Measurements from ENCODE around the gene SULT1B1. TPM values are rescaled to one million over a fixed set of nuclear protein-coding genes. Genes with fewer than 3 reads are reported as not detected.
A peak's percentile ranks its signal among the peaks of the same experiment; 100 is the strongest.

The SULT1B1 gene
- total RNA-seq, 1 donor = 0.27 TPM

DNA sequence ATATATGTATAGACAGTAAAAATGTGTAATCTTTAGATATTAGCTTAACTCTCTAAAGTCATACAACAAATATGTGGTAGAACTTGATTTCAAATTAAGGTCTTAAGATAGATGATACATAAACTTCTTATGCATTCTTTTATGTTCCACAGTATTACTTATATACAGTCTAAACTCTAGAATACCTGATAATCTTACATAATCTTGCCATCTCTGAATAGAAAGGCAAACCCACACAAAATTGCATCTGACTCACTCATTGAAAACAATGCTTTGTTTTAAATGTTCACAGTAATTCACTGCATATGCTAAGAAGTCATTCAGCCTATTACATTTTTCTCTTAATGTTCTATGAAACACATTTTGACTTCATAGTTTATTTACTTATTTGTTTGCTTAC lies 10.1 kb downstream of the SULT1B1 start:
- DNase-seq (ENCODE audit: low read depth in 2 of 3, low spot score in 2 of 3) = no peak

DNA sequence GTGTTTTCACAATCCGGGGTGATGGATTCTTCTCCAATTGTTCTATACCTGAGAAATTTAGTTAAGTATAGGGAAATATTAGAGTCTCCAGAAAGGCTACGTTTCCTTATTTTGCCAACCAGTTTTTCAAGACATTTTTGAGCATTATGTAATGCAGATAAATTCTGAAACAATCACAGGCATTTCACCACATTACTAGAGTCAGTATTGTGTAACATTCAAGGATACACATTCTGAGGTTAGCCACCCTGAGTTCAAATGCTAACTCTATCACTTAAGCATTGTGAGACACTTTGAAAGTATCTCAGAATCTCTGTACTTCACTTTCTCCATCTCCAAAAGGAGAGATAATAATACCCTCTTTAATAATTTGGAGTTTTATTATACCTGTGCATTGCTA lies 10.6 kb downstream of the SULT1B1 start:
- DNase-seq (ENCODE audit: low read depth in 2 of 3, low spot score in 2 of 3) = no peak

- DNase-seq (ENCODE audit: low read depth in 2 of 3, low spot score in 2 of 3) = no peak
Observed at GRCh38 chr4:69748173-69748572, 12.2 kb downstream of the SULT1B1 start.

DNA sequence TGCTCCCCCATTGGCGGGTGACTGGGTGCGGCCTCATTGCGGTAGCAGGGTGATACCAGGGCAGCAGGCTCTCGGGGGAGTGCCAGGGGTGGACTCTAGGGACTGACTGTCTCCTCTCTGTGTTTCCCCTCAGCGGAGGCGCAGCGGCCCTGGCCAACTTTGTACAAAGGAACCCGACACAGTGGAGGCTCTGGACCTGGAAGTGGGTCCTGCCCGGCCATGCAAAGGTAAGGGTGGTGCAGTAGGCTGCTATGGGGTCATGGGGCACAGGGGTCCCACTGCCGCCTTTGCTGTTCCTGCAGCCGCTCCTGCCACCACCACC lies 16.3 kb downstream of the SULT1B1 start:
- no peak for DNase-seq (ENCODE audit: low read depth in 2 of 3, low spot score in 2 of 3)

DNA sequence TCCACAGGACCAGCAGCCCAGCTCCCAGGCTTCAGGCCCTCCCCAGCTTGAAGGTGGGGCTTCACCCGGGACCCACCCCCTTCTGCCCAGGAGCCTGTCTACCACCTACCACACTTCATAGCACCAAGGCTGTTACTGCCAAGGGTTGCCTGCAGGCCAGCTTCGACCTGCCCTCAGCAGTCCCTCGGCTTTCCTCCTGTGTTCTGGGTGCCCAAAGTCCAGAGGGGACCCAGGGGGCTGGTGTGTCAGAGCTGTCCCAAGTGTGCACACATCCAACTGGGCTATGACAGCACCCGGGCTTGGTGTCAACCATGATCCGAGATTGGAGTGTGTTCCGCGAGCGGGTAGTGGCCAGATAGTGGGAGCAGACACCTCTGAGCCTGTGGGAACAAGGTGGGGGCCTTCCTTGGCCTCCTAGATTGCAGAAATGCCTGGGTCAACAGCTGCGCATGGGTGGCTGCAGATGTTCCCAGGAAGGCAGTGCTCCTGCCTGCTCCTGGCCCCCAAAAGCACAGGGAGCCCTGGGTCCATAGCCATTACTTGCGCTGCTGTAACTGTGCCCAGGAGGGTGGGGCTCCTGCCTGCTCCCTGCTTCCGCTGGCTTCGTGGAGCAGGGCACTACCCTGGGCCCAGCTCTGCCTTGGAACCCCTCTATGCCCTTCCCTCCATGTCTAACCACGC lies 16.8 kb downstream of the SULT1B1 start:
- DNase-seq (ENCODE audit: low read depth in 2 of 3, low spot score in 2 of 3) = no peak

DNA sequence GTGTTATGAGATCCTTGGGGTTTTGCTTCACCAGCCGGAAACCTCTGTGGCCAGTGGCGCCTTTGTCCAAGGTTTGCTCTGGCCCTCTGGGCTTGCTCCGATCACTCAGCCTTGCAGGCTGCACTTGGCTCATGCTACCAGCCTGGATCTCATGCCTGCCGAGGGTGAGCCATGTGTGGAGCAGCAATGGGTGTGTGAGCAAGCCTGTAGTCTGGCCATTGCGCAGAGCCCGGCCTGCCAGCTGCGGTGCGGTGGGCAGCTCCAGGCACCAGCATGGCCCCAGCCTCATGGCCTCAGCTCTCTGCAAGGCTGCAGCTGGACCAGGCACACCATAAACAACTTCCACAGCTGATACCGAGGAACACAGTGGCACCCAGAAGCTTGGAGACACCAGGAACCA lies 17.8 kb downstream of the SULT1B1 start:
- no peak for DNase-seq (ENCODE audit: low read depth in 2 of 3, low spot score in 2 of 3)

GRCh38 chr4:69738872-69739271 lies 21.5 kb downstream of the SULT1B1 start:
- DNase-seq (ENCODE audit: low read depth in 2 of 3, low spot score in 2 of 3) = no peak

DNA sequence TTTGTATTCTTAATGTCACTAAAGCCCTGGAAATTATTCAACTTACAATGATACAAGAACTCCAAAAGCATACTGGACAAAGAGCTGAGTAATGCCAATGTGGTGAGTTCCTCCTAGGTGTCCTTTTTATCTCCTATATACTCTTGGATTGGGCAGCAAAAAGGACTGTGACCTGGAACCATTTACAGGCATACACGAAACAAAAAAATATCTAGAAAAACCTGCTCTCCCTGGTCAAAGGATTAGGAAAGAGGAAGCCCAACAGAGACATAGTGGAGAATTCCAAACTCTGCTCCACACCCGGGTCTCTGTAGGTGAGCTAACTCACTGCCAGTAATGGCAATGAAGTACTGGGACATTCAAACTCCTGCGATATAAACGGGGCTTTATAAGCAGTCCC lies 25.3 kb downstream of the SULT1B1 start:
- DNase-seq (ENCODE audit: low read depth in 2 of 3, low spot score in 2 of 3) = no peak

GRCh38 chr4:69731847-69732246 lies 28.6 kb downstream of the SULT1B1 start:
- no peak for DNase-seq (ENCODE audit: low read depth in 2 of 3, low spot score in 2 of 3)

- no peak for DNase-seq (ENCODE audit: low read depth in 2 of 3, low spot score in 2 of 3)
Observed at GRCh38 chr4:69731241-69731640, 29.2 kb downstream of the SULT1B1 start.

GRCh38 chr4:69730002-69730401 lies 30.4 kb downstream of the SULT1B1 start:
- no peak for DNase-seq (ENCODE audit: low read depth in 2 of 3, low spot score in 2 of 3)

GRCh38 chr4:69727926-69728325 lies 32.5 kb downstream of the SULT1B1 start:
- DNase-seq (ENCODE audit: low read depth in 2 of 3, low spot score in 2 of 3) = no peak

DNA sequence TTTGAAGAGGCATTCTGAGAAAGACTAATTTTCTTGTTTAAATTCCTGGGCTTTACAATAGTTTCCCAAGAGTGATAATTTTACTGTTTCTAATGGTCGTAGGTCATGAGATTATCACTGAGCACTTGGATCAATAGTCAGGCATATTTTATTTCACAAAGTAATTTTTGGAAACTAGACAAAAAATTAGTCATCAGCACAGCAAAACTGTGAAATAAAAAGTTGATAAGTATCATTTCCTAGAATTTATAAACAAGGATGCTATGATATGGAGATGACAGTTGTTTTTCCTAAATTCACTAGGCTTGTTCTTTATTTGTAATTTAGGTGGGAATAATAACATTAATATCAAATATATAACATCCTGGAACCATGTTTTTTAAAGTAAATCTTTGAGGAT lies 33.0 kb downstream of the SULT1B1 start:
- no peak for DNase-seq (ENCODE audit: low read depth in 2 of 3, low spot score in 2 of 3)

DNA sequence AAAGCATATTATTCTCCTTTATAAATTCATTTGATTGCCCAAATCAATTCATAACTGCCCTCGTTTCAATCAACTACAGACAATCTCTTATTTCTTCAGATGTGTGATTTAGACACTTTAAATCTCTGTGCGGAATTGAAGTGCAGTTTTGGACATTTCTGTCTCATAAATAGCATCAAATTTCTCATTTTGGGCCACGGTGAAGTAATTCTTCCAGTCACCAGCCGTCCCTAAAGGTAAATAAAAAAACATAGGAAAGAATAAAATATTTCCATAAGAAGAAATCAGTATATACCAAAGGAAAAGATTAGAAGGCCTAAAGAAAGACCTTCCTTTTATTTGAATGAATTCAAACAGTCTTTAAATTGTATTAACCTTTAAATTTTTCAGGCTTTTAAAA lies 33.4 kb downstream of the SULT1B1 start:
- DNase-seq (ENCODE audit: low read depth in 2 of 3, low spot score in 2 of 3) = no peak

- peak in 2 of 3 donors; percentile 16 to 69 for DNase-seq (ENCODE audit: low read depth in 2 of 3, low spot score in 2 of 3)
Observed at GRCh38 chr4:69718396-69719271, 41.8 kb downstream of the SULT1B1 start.

- DNase-seq (ENCODE audit: low read depth in 2 of 3, low spot score in 2 of 3) = no peak
Observed at GRCh38 chr4:69717778-69718177, 42.6 kb downstream of the SULT1B1 start.

DNA sequence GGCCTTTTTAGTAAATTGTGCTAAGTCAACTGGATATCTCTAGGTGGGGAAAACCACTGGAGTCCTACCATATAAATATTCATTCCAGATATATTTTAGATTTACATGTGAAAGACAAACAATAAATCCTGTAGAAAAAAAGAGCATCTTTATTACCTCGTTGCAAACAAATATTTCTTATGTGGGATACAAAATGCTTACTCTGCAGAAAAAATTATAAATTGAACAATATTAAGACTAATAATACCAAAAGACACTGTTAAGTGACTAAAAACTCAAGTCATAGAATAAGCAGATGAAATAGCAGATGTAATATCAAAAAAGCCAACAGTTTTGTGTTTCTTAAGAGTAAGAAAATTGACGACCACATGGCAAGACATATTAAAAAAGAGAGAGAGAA lies 43.8 kb downstream of the SULT1B1 start:
- no peak for DNase-seq (ENCODE audit: low read depth in 2 of 3, low spot score in 2 of 3)

DNA sequence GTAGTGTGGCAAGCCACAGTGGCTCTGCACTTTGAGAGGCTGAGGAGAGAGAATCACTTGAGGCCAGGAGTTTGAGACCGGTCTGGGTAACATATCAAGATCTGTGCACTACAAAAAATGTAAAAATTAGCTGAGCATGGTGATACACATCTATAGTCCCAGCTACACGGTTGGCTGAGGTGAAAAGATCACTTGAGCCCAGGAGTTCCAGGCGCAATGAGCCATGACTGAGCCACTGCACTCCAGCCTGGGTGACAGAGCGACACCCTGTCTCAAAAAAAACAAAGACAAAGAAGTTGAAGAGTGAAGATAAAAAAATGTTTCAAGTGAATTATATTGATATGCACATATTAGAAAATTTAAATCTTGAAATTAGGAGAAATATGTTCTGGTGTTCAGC lies 46.3 kb downstream of the SULT1B1 start:
- DNase-seq (ENCODE audit: low read depth in 2 of 3, low spot score in 2 of 3) = no peak

DNA sequence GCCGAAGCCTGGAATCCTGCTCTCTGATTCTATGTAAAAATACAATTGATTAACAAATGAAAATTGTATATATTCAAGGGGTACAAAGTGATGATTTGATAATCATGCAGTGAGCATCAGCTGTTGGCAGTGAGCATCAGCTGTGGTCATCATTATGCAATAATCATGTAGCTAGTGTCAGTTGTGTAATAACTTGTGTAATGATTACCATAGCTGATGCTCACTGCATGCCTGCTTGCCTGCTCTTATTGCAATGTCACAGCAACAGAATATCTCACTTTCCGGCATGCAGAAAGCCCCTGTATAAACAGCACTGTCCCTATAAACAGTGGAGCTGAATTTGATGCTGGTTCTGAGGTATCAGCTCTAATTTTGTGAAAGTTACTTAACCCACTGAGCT lies 46.8 kb downstream of the SULT1B1 start:
- DNase-seq (ENCODE audit: low read depth in 2 of 3, low spot score in 2 of 3) = no peak

- no peak for DNase-seq (ENCODE audit: low read depth in 2 of 3, low spot score in 2 of 3)
Observed at GRCh38 chr4:69710580-69710979, 49.8 kb downstream of the SULT1B1 start.

- no peak for DNase-seq (ENCODE audit: low read depth in 2 of 3, low spot score in 2 of 3)
Observed at GRCh38 chr4:69708211-69708610, 52.2 kb downstream of the SULT1B1 start.

GRCh38 chr4:69707807-69708206 lies 52.6 kb downstream of the SULT1B1 start:
- DNase-seq (ENCODE audit: low read depth in 2 of 3, low spot score in 2 of 3) = no peak
